UCSD-AML1 (cell line): ENCODE results near the gene SOWAHC.

Source experiments
- DNase-seq: peaks from one replicate; lab custom pipeline; 2025; ENCODE audit not compliant: unreplicated experiment; lab: John Stamatoyannopoulos, UW

The SOWAHC gene

DNA sequence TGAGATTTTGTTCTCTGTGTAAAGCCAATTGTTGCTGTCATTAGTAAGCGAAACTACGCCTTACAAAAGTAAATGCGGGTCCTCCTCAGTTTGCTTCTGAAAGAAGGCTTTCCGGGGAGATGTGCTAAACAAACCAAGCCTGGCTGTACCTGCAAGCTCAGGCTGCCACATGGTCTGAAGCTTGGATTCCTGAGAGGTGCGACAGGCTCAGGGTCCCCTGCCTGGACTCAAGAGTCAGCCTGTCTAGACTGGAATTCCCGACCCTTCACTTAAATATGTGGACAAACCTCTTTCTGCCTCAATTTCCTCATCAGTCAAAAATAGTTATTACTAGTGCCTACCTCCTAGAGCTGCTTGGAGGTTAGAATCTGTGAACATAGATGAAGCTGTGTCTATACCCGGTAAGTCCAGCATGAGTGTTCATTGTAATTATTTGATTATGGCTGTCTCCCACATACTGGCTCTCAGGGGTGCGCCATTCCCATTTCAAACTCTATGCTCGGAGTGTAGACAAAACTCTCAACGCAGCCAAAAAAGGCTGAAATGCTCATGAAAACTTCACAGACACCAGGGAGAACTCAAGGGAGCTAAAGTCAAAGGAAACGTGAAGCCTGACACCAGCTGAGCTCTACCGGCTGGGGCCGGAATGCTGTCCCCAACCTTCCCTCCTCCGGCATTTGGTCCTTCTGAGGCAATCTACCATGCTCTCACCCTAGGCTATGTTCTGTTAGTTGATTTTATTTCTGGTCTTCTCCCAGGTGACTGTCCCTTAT lies 31.4 kb downstream of the SOWAHC start:
- no peak for DNase-seq

DNA sequence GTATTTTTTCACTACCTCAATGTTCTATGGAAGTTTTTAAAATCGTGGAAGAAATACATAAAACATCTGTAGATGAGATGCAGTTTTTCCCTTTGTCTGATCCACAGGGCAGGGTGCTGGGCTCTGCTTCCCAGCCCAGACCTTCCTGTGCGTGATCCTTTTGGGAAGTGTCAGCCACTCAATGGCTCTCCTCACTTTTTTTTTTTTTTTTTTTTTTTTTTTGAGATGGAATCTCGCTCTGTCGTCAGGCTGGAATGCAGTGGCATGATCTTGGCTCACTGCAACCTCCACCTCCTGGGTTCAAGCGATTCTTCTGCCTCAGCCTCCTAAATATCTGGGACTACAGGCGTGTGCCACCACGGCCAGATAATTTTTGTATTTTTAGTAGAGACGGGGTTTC lies 32.8 kb downstream of the SOWAHC start:
- DNase-seq = no peak

GRCh38 chr2:109647636-109648035 lies 33.5 kb downstream of the SOWAHC start:
- no peak for DNase-seq

GRCh38 chr2:109648041-109648527 lies 33.9 kb downstream of the SOWAHC start:
- DNase-seq = no peak

DNA sequence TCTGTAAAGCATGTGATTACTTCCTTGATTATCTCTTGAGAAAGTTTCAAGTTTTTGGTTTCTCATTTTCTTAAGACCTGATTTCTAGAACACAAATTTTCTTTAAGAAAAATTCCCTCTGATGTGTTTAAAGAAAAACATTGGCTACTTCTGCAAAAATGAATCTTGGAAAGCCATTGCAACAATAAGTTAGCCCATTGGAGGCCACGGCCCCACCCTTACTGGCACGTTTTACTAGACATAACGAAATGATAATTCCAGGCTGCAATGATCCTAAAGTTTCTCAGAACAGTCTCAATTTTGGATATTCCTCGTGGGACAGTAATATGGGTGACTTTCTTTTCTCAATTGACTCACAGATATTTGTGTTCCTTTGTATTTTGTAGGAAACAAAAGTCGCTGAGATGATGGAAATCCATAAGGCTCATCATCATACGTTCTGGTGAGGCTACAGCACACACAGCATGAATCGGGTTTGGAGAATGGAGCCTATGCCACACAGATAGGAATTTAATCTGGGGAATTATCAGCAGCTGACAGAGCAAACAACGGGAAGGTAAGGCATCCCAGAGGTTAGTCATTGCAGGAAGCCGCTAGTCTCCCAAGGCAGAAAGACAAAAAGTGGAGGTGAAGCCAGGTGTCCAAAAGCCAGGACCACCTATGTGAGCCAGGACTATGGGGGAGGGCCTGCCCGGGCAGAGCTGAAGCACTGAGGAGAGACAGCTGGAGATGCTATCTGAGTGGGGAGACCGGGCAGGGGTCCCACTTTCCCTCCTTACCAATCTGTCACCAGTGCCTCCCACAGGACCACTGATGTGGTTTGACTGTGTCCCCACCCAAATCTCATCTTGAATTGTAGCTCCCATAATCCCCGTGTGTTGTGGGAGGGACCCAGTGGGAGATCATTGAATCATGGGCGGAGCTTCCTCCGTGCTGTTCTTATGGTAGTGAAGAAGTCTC lies 35.9 kb downstream of the SOWAHC start:
- no peak for DNase-seq

DNA sequence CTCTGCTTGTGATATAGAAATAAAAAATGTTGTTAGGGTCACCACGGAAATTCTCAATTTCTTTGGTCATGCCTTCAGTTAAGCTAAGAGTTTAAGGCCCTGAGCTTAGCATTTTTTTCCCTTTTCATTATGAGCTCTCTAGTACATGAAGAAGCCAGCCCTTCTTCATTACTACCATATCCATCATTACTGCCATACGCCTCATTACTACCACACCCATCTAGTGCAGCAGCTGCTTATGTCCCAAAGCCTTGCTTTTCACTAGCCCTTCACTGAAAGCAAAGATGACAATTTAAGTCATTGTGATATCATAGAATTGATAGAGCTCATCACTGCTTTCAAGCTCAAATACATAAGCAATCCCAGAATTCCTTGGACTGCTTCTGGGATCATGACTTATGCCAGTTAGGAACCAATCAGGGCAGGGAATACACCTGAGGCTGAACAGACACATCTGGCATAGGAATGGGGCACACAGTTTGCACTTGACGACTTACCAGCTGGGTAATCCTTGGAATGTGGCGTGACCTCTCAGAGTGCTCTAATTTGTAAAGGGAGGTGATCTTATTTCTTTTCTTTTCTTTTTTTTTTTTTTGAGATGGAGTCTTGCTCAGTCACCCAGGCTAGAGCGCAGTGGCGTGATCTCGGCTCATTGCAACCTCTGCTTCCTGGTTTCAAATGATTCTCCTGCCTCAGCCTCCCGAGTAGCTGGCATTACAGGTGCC lies 40.3 kb downstream of the SOWAHC start:
- DNase-seq = no peak

- DNase-seq = no peak
Measured at GRCh38 chr2:109655287-109655686, 41.1 kb downstream of the SOWAHC start.

DNA sequence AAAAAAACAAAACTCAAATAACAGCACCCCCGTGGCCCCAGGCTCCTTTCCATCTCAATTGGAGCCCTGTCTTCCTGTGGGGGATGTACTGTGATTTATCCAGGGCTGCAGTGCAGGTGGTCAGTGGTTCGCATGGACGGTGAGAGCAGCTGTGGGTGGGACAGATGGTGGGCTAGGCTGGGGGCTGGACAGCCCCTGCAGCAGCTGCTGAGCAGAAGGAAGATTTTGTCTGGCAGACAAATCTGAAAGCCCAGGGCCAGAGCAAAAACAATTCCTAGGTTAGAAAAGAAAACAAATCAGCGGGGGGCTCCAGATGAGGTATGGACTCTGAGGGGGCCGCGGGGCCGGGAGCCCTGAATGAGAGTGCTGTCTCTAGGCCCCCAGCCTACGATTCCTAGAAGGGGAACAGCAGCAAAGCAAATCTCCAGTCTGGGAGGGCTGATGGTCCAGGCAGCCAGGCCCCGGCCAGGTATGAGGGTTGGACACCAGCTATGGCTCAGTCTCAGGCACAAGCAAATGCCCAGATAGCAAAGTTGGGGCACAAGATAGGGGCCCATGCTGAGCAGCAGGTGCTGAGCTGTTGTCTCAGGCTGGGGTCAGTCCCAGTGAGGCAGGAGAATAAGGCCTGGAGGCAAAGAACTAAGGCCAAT lies 45.4 kb downstream of the SOWAHC start:
- no peak for DNase-seq

- no peak for DNase-seq
Measured at GRCh38 chr2:109660046-109660860, 46.1 kb downstream of the SOWAHC start.

DNA sequence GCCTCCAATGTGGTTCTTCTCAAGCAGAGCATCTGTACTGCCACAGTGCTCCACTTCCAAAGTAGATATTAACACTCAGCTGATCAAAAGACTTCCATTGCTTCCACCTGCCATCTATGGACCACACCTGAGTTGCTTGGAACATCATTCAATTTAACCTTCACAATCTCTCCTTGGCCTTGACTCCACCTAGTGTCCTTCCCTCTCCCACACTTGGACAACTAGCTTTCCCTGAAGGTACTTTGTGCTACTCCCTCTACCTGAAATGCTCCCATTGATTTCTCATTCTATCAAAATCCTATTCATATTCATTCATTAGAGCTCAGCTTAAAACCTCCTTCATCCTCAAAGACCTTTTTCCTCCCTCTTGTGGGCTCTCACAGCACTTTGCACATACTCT lies 48.7 kb downstream of the SOWAHC start:
- no peak for DNase-seq

- DNase-seq = no peak
Measured at GRCh38 chr2:109663721-109664120, 49.6 kb downstream of the SOWAHC start.

- no peak for DNase-seq
Measured at GRCh38 chr2:109666466-109666865, 52.3 kb downstream of the SOWAHC start.
